ENCODE measurements around the gene LYPD8. TPM values are rescaled to one million over a fixed set of nuclear protein-coding genes. Genes with fewer than 3 reads are reported as not detected.
A peak's percentile ranks its signal among the peaks of the same experiment; 100 is the strongest.

Gene LYPD8
- total and polyA plus RNA-seq, 5 donors, result not detected

- Histone ChIP-seq H3K4me1 (ENCODE audit: control insufficient read depth, insufficient read depth, low read length) (no peaks in the 10 kb centered on the region), H3K4me3 (ENCODE audit: low read length) (no peak overlapping the region), H3K9me3 (ENCODE audit: control insufficient read depth, low read length) (no peaks in the 10 kb centered on the region), H3K27me3 (ENCODE audit: control insufficient read depth, insufficient read depth) (no peaks in the 10 kb centered on the region), H3K27ac (ENCODE audit: low read length) (no peak overlapping the region)
- ATAC-seq (no peak), DNase-seq (no peak)
- WGBS, result 76% methylated on average over 6 of the region's 6 CpGs
- intact Hi-C loops (cut with DNase I), result no loop called here
Measured at GRCh38 chr1:248697907-248698306, 57.7 kb downstream of the LYPD8 start.

GRCh38 chr1:248696774-248697173, 58.8 kb downstream of the LYPD8 start:
- no peak for ATAC-seq
- Histone ChIP-seq H3K4me3 (ENCODE audit: low read length) (no peak overlapping the region), H3K4me1 (ENCODE audit: control insufficient read depth, insufficient read depth, low read length) (no peaks in the 10 kb centered on the region), H3K9me3 (ENCODE audit: control insufficient read depth, low read length) (no peaks in the 10 kb centered on the region), H3K27me3 (ENCODE audit: control insufficient read depth, insufficient read depth) (no peaks in the 10 kb centered on the region), H3K27ac (ENCODE audit: low read length) (no peak overlapping the region)
- intact Hi-C loops (cut with DNase I), result no loop called here
- DNase-seq, result no peak
- WGBS, result 78% methylated on average over 3 of the region's 3 CpGs

- 57% methylated on average over 3 of the region's 3 CpGs for WGBS
- intact Hi-C loops (cut with DNase I), result no loop called here
- Histone ChIP-seq H3K27me3 (ENCODE audit: control insufficient read depth, insufficient read depth) (no peaks in the 10 kb centered on the region), H3K4me3 (ENCODE audit: low read length) (no peak overlapping the region), H3K9me3 (ENCODE audit: control insufficient read depth, low read length) (no peaks in the 10 kb centered on the region), H3K27ac (ENCODE audit: low read length) (no peak overlapping the region), H3K4me1 (ENCODE audit: control insufficient read depth, insufficient read depth, low read length) (no peaks in the 10 kb centered on the region)
- DNase-seq, result peak in 1 of 3 donors; percentile 53
- ATAC-seq, result no peak
Measured at GRCh38 chr1:248696261-248696660, 59.3 kb downstream of the LYPD8 start.

GRCh38 chr1:248695451-248696132, 60.0 kb downstream of the LYPD8 start:
- intact Hi-C loops (cut with DNase I), result no loop called here
- no peak for DNase-seq
- Histone ChIP-seq H3K27ac (ENCODE audit: low read length) (no peak overlapping the region), H3K4me3 (ENCODE audit: low read length) (no peak overlapping the region), H3K9me3 (ENCODE audit: control insufficient read depth, low read length) (no peaks in the 10 kb centered on the region), H3K27me3 (ENCODE audit: control insufficient read depth, insufficient read depth) (no peaks in the 10 kb centered on the region), H3K4me1 (ENCODE audit: control insufficient read depth, insufficient read depth, low read length) (no peaks in the 10 kb centered on the region)
- no peak for ATAC-seq
- 84% methylated on average over 13 of the region's 13 CpGs for WGBS

GRCh38 chr1:248691567-248692155, 63.9 kb downstream of the LYPD8 start:
- 76% methylated on average over 51 of the region's 51 CpGs for WGBS
- DNase-seq, result peak in 1 of 3 donors; percentile 40
- Histone ChIP-seq H3K9me3 (ENCODE audit: control insufficient read depth, low read length) (no peaks in the 10 kb centered on the region), H3K4me1 (ENCODE audit: control insufficient read depth, insufficient read depth, low read length) (no peaks in the 10 kb centered on the region), H3K27me3 (ENCODE audit: control insufficient read depth, insufficient read depth) (no peaks in the 10 kb centered on the region), H3K27ac (ENCODE audit: low read length) (no peak overlapping the region), H3K4me3 (ENCODE audit: low read length) (no peak overlapping the region)
- intact Hi-C loops (cut with DNase I), result no loop called here
- ATAC-seq, result no peak

Other genes starting within 250 kb of the LYPD8 start
- gene OR2G6, start 247.7 kb downstream of the LYPD8 start, total RNA-seq, result not detected
- not detected for gene OR2G6, start 247.7 kb downstream of the LYPD8 start, polyA plus RNA-seq
- not detected for gene OR2T29, start 193.0 kb downstream of the LYPD8 start, total RNA-seq
- gene OR2T29, start 193.0 kb downstream of the LYPD8 start, polyA plus RNA-seq, result not detected
- gene OR2T34, start 181.0 kb downstream of the LYPD8 start, total RNA-seq, result not detected
- gene OR2T34, start 181.0 kb downstream of the LYPD8 start, polyA plus RNA-seq, result not detected
- gene OR2T10, start 158.1 kb downstream of the LYPD8 start, total RNA-seq, result not detected
- not detected for gene OR2T10, start 158.1 kb downstream of the LYPD8 start, polyA plus RNA-seq
- gene OR2T11, start 120.7 kb downstream of the LYPD8 start, total RNA-seq, result not detected
- gene OR2T11, start 120.7 kb downstream of the LYPD8 start, polyA plus RNA-seq, result not detected
- not detected for gene OR2T35, start 110.5 kb downstream of the LYPD8 start, total RNA-seq
- not detected for gene OR2T35, start 110.5 kb downstream of the LYPD8 start, polyA plus RNA-seq
- not detected for gene OR2T27, start 100.2 kb downstream of the LYPD8 start, total RNA-seq
- not detected for gene OR2T27, start 100.2 kb downstream of the LYPD8 start, polyA plus RNA-seq
- gene OR14I1, start 53.0 kb downstream of the LYPD8 start, total RNA-seq, result not detected
- not detected for gene OR14I1, start 53.0 kb downstream of the LYPD8 start, polyA plus RNA-seq
- gene SH3BP5L, start 70.2 kb upstream of the LYPD8 start, total RNA-seq, result 10 to 100 TPM; 15.3 to 20.8 (median 18.0) TPM
- gene SH3BP5L, start 70.2 kb upstream of the LYPD8 start, polyA plus RNA-seq, result 18.0 TPM
- 10 to 100 TPM; 34.6 to 52.7 (median 40.5) TPM for gene ZNF672, start 82.5 kb upstream of the LYPD8 start, total RNA-seq
- 29.3 TPM for gene ZNF672, start 82.5 kb upstream of the LYPD8 start, polyA plus RNA-seq
- gene ZNF692, start 103.3 kb upstream of the LYPD8 start, total RNA-seq, result 10 to 100 TPM; 12.8 to 27.2 (median 19.6) TPM
- 24.4 TPM for gene ZNF692, start 103.3 kb upstream of the LYPD8 start, polyA plus RNA-seq
- gene PGBD2, start 150.5 kb upstream of the LYPD8 start, total RNA-seq, result 1 to 10 TPM; 2.6 to 3.8 (median 2.7) TPM
- 2.9 TPM for gene PGBD2, start 150.5 kb upstream of the LYPD8 start, polyA plus RNA-seq